ENCODE data around the gene LMAN2.

GRCh38 chr5:177300951-177301350, 50.5 kb downstream of the LMAN2 start:
- TF ChIP-seq ZBTB26 (tag by site-specific recombination; optimal IDR thresholded peaks at IDR 0.05) (no peak), ZNF202 (tag by site-specific recombination; IDR thresholded peaks at IDR 0.05; ENCODE audit: borderline replicate concordance) (no peak)
